Measurements from ENCODE around the gene TMEM30A.

The TMEM30A gene

DNA sequence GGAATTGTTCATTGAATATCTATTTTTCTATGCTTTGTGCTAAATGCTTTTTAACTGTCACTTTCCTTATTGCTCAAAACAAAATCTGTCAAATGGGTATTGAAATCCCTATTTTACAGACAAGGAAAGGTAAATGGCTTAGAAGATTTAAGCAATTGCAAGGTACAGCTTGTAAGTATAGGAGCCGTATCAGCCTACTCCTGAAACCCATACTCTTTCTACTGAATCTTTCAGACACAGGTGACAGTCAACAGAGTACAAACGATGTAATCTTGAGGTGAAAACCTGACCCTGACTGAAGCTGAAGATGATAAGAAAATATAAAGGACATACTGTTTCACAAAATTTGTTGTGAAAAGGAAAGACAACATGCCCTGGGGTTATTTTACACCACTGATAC is 34.0 kb downstream of the TMEM30A start:
- no peak overlapping the region for H3K4me3 ChIP-seq (ENCODE audit: low read length in 2 of 2)
- H4K91ac ChIP-seq (ENCODE audit: low read depth, low read length, poor library complexity): no peak overlapping the region
- peaks cover 0 to 31% of the 10 kb centered on the region in 2 donors for H3K36me3 ChIP-seq (replicated peaks in 1 of 2; ENCODE audit: control insufficient read depth in 2 of 2, insufficient read depth in 2 of 2, low read length in 2 of 2)
- H3K27ac ChIP-seq (replicated peaks; ENCODE audit: low read length): no peak overlapping the region
- no peak overlapping the region for H3K23ac ChIP-seq (ENCODE audit: low read depth, low read length, poor library complexity)
- no peak overlapping the region for H3K4ac ChIP-seq (ENCODE audit: low read length)
- no peak overlapping the region for H2BK15ac ChIP-seq (ENCODE audit: low read length)
- no peaks in the 10 kb centered on the region for H3K4me1 ChIP-seq (ENCODE audit: control insufficient read depth in 2 of 2, insufficient read depth in 1 of 2, low read depth in 1 of 2, low read length in 2 of 2)
- no peaks in the 10 kb centered on the region for H3K27me3 ChIP-seq (ENCODE audit: control insufficient read depth in 3 of 3, insufficient read depth in 3 of 3, low read depth in 1 of 3, low read length in 3 of 3)
- no peak overlapping the region for H3K9ac ChIP-seq (ENCODE audit: low read depth, low read length, poor library complexity)
- no peak overlapping the region for H2BK120ac ChIP-seq (ENCODE audit: low read depth, low read length)
- no peak overlapping the region for H2AK5ac ChIP-seq (ENCODE audit: low read depth, low read length)
- no peaks in the 10 kb centered on the region for H3K79me1 ChIP-seq (ENCODE audit: low read depth, low read length)
- no peak overlapping the region for H2AFZ ChIP-seq (ENCODE audit: low read length)
- no peak overlapping the region for H2BK12ac ChIP-seq (ENCODE audit: low read length)
- H3K9me3 ChIP-seq (replicated peaks in 1 of 2; ENCODE audit: control insufficient read depth in 2 of 2, insufficient read depth in 1 of 2, low read depth in 1 of 2, low read length in 2 of 2): no peaks in the 10 kb centered on the region
- no peak overlapping the region for H3K14ac ChIP-seq (ENCODE audit: low read length)
- H3K4me2 ChIP-seq (ENCODE audit: insufficient read depth, low read length, poor library complexity, severe bottlenecking): no peak overlapping the region
- no peak overlapping the region for H4K8ac ChIP-seq (ENCODE audit: low read depth, low read length)
- no CpG with 5 or more reads among the region's 2 CpGs for WGBS, 2 donors (ENCODE audit: extremely low coverage in 2 of 2, insufficient read length in 2 of 2, insufficient replicate concordance in 1 of 2)
- H2BK5ac ChIP-seq (ENCODE audit: low read length): no peak overlapping the region
- no peak overlapping the region for H3K18ac ChIP-seq (ENCODE audit: low read length)
- DNase-seq (ENCODE audit: low spot score): no peak

- no peak overlapping the region for H2BK5ac ChIP-seq (ENCODE audit: low read length)
- peaks cover 0 to 24% of the 10 kb centered on the region in 2 donors for H3K36me3 ChIP-seq (replicated peaks in 1 of 2; ENCODE audit: control insufficient read depth in 2 of 2, insufficient read depth in 2 of 2, low read length in 2 of 2)
- no peak overlapping the region for H4K91ac ChIP-seq (ENCODE audit: low read depth, low read length, poor library complexity)
- no peak overlapping the region for H2BK12ac ChIP-seq (ENCODE audit: low read length)
- no peak overlapping the region for H2AK5ac ChIP-seq (ENCODE audit: low read depth, low read length)
- no peak overlapping the region for H3K4me3 ChIP-seq (ENCODE audit: low read length in 2 of 2)
- H3K27me3 ChIP-seq (ENCODE audit: control insufficient read depth in 3 of 3, insufficient read depth in 3 of 3, low read depth in 1 of 3, low read length in 3 of 3): no peaks in the 10 kb centered on the region
- H3K4me2 ChIP-seq (ENCODE audit: insufficient read depth, low read length, poor library complexity, severe bottlenecking): no peak overlapping the region
- H2BK120ac ChIP-seq (ENCODE audit: low read depth, low read length): no peak overlapping the region
- H2AFZ ChIP-seq (ENCODE audit: low read length): no peak overlapping the region
- H3K18ac ChIP-seq (ENCODE audit: low read length): no peak overlapping the region
- H4K8ac ChIP-seq (ENCODE audit: low read depth, low read length): no peak overlapping the region
- H3K9me3 ChIP-seq (replicated peaks in 1 of 2; ENCODE audit: control insufficient read depth in 2 of 2, insufficient read depth in 1 of 2, low read depth in 1 of 2, low read length in 2 of 2): no peaks in the 10 kb centered on the region
- H3K4me1 ChIP-seq (ENCODE audit: control insufficient read depth in 2 of 2, insufficient read depth in 1 of 2, low read depth in 1 of 2, low read length in 2 of 2): no peaks in the 10 kb centered on the region
- no peak overlapping the region for H3K4ac ChIP-seq (ENCODE audit: low read length)
- H2BK15ac ChIP-seq (ENCODE audit: low read length): no peak overlapping the region
- H3K9ac ChIP-seq (ENCODE audit: low read depth, low read length, poor library complexity): no peak overlapping the region
- no peak overlapping the region for H3K23ac ChIP-seq (ENCODE audit: low read depth, low read length, poor library complexity)
- H3K27ac ChIP-seq (replicated peaks; ENCODE audit: low read length): no peak overlapping the region
- no peaks in the 10 kb centered on the region for H3K79me1 ChIP-seq (ENCODE audit: low read depth, low read length)
- no peak overlapping the region for H3K14ac ChIP-seq (ENCODE audit: low read length)
- DNase-seq (ENCODE audit: low spot score): no peak
These were observed 34.8 kb downstream of the TMEM30A start for GRCh38 chr6:75249837-75250236.

DNA sequence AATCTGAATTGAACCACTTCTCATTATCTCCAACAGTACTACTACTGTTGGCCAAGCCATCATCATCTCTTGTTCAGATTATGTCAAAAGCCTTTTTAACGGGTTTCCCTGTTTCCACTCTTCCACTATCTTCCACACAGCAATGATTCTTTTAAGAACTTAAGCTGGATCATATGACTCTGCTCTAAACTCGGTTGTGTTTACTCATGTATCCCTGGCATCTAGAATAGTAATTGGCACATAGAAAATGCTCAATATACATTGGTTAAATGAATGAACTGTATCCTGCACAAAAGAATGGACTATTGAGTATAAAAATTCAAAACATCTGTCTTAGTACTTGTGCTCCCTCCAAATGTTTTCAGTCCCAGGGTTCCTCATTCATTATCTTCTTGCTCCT is 38.2 kb downstream of the TMEM30A start:
- H2BK120ac ChIP-seq (ENCODE audit: low read depth, low read length): no peak overlapping the region
- no peaks in the 10 kb centered on the region for H3K79me1 ChIP-seq (ENCODE audit: low read depth, low read length)
- H3K4me3 ChIP-seq (ENCODE audit: low read length in 2 of 2): no peak overlapping the region
- no peak overlapping the region for H3K23ac ChIP-seq (ENCODE audit: low read depth, low read length, poor library complexity)
- DNase-seq (ENCODE audit: low spot score): no peak
- H3K4me1 ChIP-seq (ENCODE audit: control insufficient read depth in 2 of 2, insufficient read depth in 1 of 2, low read depth in 1 of 2, low read length in 2 of 2): peaks cover 0 to 2% of the 10 kb centered on the region in 2 donors
- no peak overlapping the region for H3K27ac ChIP-seq (replicated peaks; ENCODE audit: low read length)
- peaks cover 0 to 3% of the 10 kb centered on the region in 2 donors for H3K36me3 ChIP-seq (replicated peaks in 1 of 2; ENCODE audit: control insufficient read depth in 2 of 2, insufficient read depth in 2 of 2, low read length in 2 of 2)
- no peak overlapping the region for H4K8ac ChIP-seq (ENCODE audit: low read depth, low read length)
- no peak overlapping the region for H2BK12ac ChIP-seq (ENCODE audit: low read length)
- no peak overlapping the region for H4K91ac ChIP-seq (ENCODE audit: low read depth, low read length, poor library complexity)
- no peak overlapping the region for H3K4me2 ChIP-seq (ENCODE audit: insufficient read depth, low read length, poor library complexity, severe bottlenecking)
- WGBS, 2 donors (ENCODE audit: extremely low coverage in 2 of 2, insufficient read length in 2 of 2, insufficient replicate concordance in 1 of 2): no CpG with 5 or more reads among the region's 2 CpGs
- H2BK5ac ChIP-seq (ENCODE audit: low read length): no peak overlapping the region
- H3K4ac ChIP-seq (ENCODE audit: low read length): no peak overlapping the region
- H3K27me3 ChIP-seq (ENCODE audit: control insufficient read depth in 3 of 3, insufficient read depth in 3 of 3, low read depth in 1 of 3, low read length in 3 of 3): no peaks in the 10 kb centered on the region
- H3K9me3 ChIP-seq (replicated peaks in 1 of 2; ENCODE audit: control insufficient read depth in 2 of 2, insufficient read depth in 1 of 2, low read depth in 1 of 2, low read length in 2 of 2): no peaks in the 10 kb centered on the region
- H3K18ac ChIP-seq (ENCODE audit: low read length): no peak overlapping the region
- H3K14ac ChIP-seq (ENCODE audit: low read length): no peak overlapping the region
- H3K9ac ChIP-seq (ENCODE audit: low read depth, low read length, poor library complexity): no peak overlapping the region
- H2AK5ac ChIP-seq (ENCODE audit: low read depth, low read length): no peak overlapping the region
- H2AFZ ChIP-seq (ENCODE audit: low read length): no peak overlapping the region
- no peak overlapping the region for H2BK15ac ChIP-seq (ENCODE audit: low read length)

- Histone ChIP-seq H4K8ac (ENCODE audit: low read depth, low read length) (no peak overlapping the region), H3K4ac (ENCODE audit: low read length) (no peak overlapping the region), H4K91ac (ENCODE audit: low read depth, low read length, poor library complexity) (no peak overlapping the region), H3K18ac (ENCODE audit: low read length) (no peak overlapping the region), H3K4me2 (ENCODE audit: insufficient read depth, low read length, poor library complexity, severe bottlenecking) (peak overlapping the region; percentile 50), H3K79me1 (ENCODE audit: low read depth, low read length) (peaks cover 2% of the 10 kb centered on the region), H3K27me3 (ENCODE audit: control insufficient read depth in 3 of 3, insufficient read depth in 3 of 3, low read depth in 1 of 3, low read length in 3 of 3) (no peaks in the 10 kb centered on the region), H2BK15ac (ENCODE audit: low read length) (no peak overlapping the region), H3K27ac (replicated peaks; ENCODE audit: low read length) (no peak overlapping the region), H2BK120ac (ENCODE audit: low read depth, low read length) (no peak overlapping the region), H3K9me3 (replicated peaks in 1 of 2; ENCODE audit: control insufficient read depth in 2 of 2, insufficient read depth in 1 of 2, low read depth in 1 of 2, low read length in 2 of 2) (peaks cover 0 to under 1% of the 10 kb centered on the region in 2 donors), H3K4me3 (ENCODE audit: low read length in 2 of 2) (peak overlapping the region; percentile 63 to 75), H3K23ac (ENCODE audit: low read depth, low read length, poor library complexity) (no peak overlapping the region), H3K36me3 (replicated peaks in 1 of 2; ENCODE audit: control insufficient read depth in 2 of 2, insufficient read depth in 2 of 2, low read length in 2 of 2) (peaks cover under 1 to 26% of the 10 kb centered on the region in 2 donors), H2AK5ac (ENCODE audit: low read depth, low read length) (no peak overlapping the region), H3K9ac (ENCODE audit: low read depth, low read length, poor library complexity) (no peak overlapping the region), H2AFZ (ENCODE audit: low read length) (peak overlapping the region; percentile 70), H2BK5ac (ENCODE audit: low read length) (no peak overlapping the region), H3K4me1 (ENCODE audit: control insufficient read depth in 2 of 2, insufficient read depth in 1 of 2, low read depth in 1 of 2, low read length in 2 of 2) (peaks cover 0 to 2% of the 10 kb centered on the region in 2 donors), H2BK12ac (ENCODE audit: low read length) (no peak overlapping the region), H3K14ac (ENCODE audit: low read length) (no peak overlapping the region)
- no CpG with 5 or more reads among the region's 15 CpGs for WGBS, 2 donors (ENCODE audit: extremely low coverage in 2 of 2, insufficient read length in 2 of 2, insufficient replicate concordance in 1 of 2)
- DNase-seq (ENCODE audit: low spot score): no peak
These were observed 40.5 kb downstream of the TMEM30A start for GRCh38 chr6:75244063-75244584.

All from neuronal stem cell (in vitro differentiated cells).